Ishikawa (cell line): ENCODE measurements around the gene DSTYK.

ENCODE experiments used
- CEBPB ChIP-seq: IDR thresholded peaks from 2 replicates; pipeline ENCODE4 v1.6.1; 2012
- CREB1 ChIP-seq: IDR thresholded peaks from 2 replicates; pipeline ENCODE4 v1.6.1; 2012; ENCODE audit warnings: low read depth
- EGR1 ChIP-seq: IDR thresholded peaks from 2 replicates; pipeline ENCODE4 v1.6.1; 2012
- EP300 ChIP-seq: IDR thresholded peaks from 2 replicates; pipeline ENCODE4 v1.6.1; 2012; ENCODE audit warnings: borderline replicate concordance
- FOXM1 ChIP-seq: IDR thresholded peaks from 2 replicates; pipeline ENCODE4 v1.6.1; 2012; ENCODE audit warnings: low read depth, borderline replicate concordance
- MAX ChIP-seq: IDR thresholded peaks from 2 replicates; pipeline ENCODE4 v1.6.1; 2012
- NFIC ChIP-seq: IDR thresholded peaks from 2 replicates; pipeline ENCODE4 v1.6.1; 2012
- RAD21 ChIP-seq: IDR thresholded peaks from 2 replicates; pipeline ENCODE4 v1.6.1; 2012; ENCODE audit warnings: low read depth
- REST ChIP-seq: IDR thresholded peaks from 2 replicates; pipeline ENCODE4 v1.6.1; 2012; ENCODE audit warnings: low read depth, mild to moderate bottlenecking
- TAF1 ChIP-seq: IDR thresholded peaks from 2 replicates; pipeline ENCODE4 v1.6.1; 2012; ENCODE audit warnings: low read depth, mild to moderate bottlenecking
- TCF12 ChIP-seq: IDR thresholded peaks from 2 replicates; pipeline ENCODE4 v1.6.1; 2012; ENCODE audit warnings: low read depth
- TEAD4 ChIP-seq: IDR thresholded peaks from 2 replicates; pipeline ENCODE4 v1.6.1; 2012
- USF1 ChIP-seq: IDR thresholded peaks from 2 replicates; pipeline ENCODE4 v1.6.1; 2012
- YY1 ChIP-seq: IDR thresholded peaks from 2 replicates; pipeline ENCODE4 v1.6.1; 2012; ENCODE audit warnings: low read depth
- ZBTB7A ChIP-seq: IDR thresholded peaks from 2 replicates; pipeline ENCODE4 v1.6.1; 2012; ENCODE audit warnings: low read depth

DSTYK gene

GRCh38 chr1:205220421-205220820 is 8.9 kb upstream of the DSTYK start:
- TF ChIP-seq CEBPB (no peak), MAX (no peak), RAD21 (no peak), TAF1 (no peak), EGR1 (no peak), FOXM1 (no peak), NFIC (no peak), YY1 (no peak), TEAD4 (no peak), EP300 (no peak), REST (no peak), TCF12 (no peak), ZBTB7A (no peak), CREB1 (no peak), USF1 (no peak)

GRCh38 chr1:205217418-205217817 is 5.9 kb upstream of the DSTYK start:
- TF ChIP-seq CREB1: no peak
- TF ChIP-seq YY1: no peak
- no peak for TF ChIP-seq TAF1
- TF ChIP-seq MAX: no peak
- TF ChIP-seq NFIC: no peak
- no peak for TF ChIP-seq TCF12
- TF ChIP-seq FOXM1: no peak
- no peak for TF ChIP-seq CEBPB
- no peak for TF ChIP-seq ZBTB7A
- TF ChIP-seq TEAD4: no peak
- no peak for TF ChIP-seq REST
- TF ChIP-seq USF1: no peak
- no peak for TF ChIP-seq EP300
- no peak for TF ChIP-seq RAD21
- TF ChIP-seq EGR1: no peak

- TF ChIP-seq CEBPB (no peak), TAF1 (no peak), TEAD4 (no peak), EGR1 (no peak), RAD21 (no peak), MAX (no peak), TCF12 (no peak), YY1 (no peak), ZBTB7A (no peak), CREB1 (no peak), USF1 (no peak), REST (no peak)
Observed at GRCh38 chr1:205216588-205216987, 5.1 kb upstream of the DSTYK start.

- TF ChIP-seq YY1: no peak
- TF ChIP-seq MAX: no peak
- TF ChIP-seq NFIC: no peak
- TF ChIP-seq TCF12: no peak
- no peak for TF ChIP-seq EGR1
- no peak for TF ChIP-seq ZBTB7A
- no peak for TF ChIP-seq CEBPB
- TF ChIP-seq CREB1: no peak
- no peak for TF ChIP-seq TEAD4
- no peak for TF ChIP-seq REST
- TF ChIP-seq TAF1: no peak
- TF ChIP-seq USF1: no peak
- no peak for TF ChIP-seq RAD21
- TF ChIP-seq EP300: no peak
- TF ChIP-seq FOXM1: no peak
Observed at GRCh38 chr1:205214756-205215155, 3.3 kb upstream of the DSTYK start.
